COLO829 (cell line): Measurements from ENCODE around the gene AOX1.
A peak's percentile ranks its signal among the peaks of the same experiment; 100 is the strongest.
"Not testable (repeated sequence)": the region's sequence is repeated elsewhere in the genome, so short reads cannot be mapped to it uniquely, and the experiment has no call there.

ENCODE experiments used
- DNase-seq: peaks from one replicate; pipeline ENCODE4 v3.0.0; 2012; ENCODE audit warnings: low spot score

AOX1 gene

GRCh38 chr2:200703127-200703925, 117.5 kb downstream of the AOX1 start:
- peak; percentile 55 for DNase-seq

GRCh38 chr2:200703926-200704637, 118.3 kb downstream of the AOX1 start:
- DNase-seq = no peak

- DNase-seq = peak; percentile 27
Observed at GRCh38 chr2:200705305-200706041, 119.7 kb downstream of the AOX1 start.

GRCh38 chr2:200708943-200709342, 123.1 kb downstream of the AOX1 start:
- no peak for DNase-seq

GRCh38 chr2:200713003-200713703, 127.3 kb downstream of the AOX1 start:
- DNase-seq = peak; percentile 77

DNA sequence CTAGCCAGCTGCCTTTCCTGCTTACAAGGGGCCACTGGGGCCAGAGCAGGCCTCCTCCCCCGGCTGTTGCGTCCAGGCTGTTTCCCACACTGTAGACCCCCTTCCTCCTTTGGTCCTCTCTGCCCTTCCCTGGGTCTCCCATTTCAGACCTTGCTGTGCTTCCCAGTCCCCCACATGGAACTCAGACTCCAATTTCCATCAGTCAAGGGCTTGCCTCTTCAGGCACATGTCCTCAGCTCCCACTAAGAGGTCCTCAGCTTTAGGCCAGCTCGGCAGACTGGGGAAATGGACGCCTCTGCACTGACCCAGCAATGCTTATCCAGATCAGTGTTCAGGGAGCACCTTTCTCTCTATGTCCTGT, 127.9 kb downstream of the AOX1 start:
- DNase-seq = no peak

DNA sequence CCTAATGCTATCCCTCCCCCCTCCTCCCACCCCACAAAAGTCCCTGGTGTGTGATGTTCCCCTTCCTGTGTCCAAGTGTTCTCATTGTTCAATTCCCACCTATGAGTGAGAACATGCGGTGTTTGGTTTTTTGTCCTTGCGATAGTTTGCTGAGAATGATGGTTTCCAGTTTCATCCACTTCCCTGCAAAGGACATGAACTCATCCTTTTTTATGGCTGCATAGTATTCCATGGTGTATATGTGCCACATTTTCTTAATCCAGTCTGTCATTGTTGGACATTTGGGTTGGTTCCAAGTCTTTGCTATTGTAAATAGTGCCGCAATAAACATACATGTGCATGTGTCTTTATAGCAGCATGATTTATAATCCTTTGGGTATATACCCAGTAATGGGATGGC, 129.2 kb downstream of the AOX1 start:
- DNase-seq = not testable (repeated sequence)

DNA sequence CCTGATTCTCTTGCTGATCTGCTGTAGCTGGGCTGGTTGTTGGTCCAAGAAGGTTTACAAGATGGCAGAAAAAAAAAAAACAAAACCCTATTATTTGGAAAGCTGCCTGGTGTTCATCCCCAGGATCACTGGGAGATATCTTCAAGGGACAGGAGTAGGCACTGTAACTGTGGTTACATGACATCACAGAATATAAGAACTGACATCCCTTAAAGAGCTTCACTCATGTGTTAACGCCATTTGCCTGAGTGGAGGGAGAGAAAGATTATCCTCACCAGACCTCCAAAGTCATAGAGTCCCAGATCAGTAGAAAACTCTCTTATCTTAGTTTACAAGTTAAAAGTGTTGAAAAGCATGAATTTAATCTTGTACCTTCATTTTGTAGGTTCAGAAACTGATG, 130.6 kb downstream of the AOX1 start:
- no peak for DNase-seq
